Activated CD8-positive, alpha-beta T cell treated with anti-CD3 and anti-CD28 coated beads for 36 hours (primary cell): Measurements from ENCODE around the gene EXOC4. TPM values are rescaled to one million over a fixed set of nuclear protein-coding genes. Genes with fewer than 3 reads are reported as not detected.

Experiments
- ATAC-seq: fragments of 200-7000 bp; cut with Tn5 transposase; one replicate; pipeline ENCODE4 v1.10.0; 2021; ENCODE audit warnings: mild to moderate bottlenecking, moderate library complexity
- CTCF ChIA-PET: fragments of 350-600 bp; sonication (Branson Sonifier 250); formaldehyde crosslinking; loops from one replicate; lab custom pipeline; 2021; ENCODE audit warnings: antibody characterized with exemption; lab: Charles Lee
- POLR2A ChIA-PET: fragments of 350-600 bp; sonication (Branson Sonifier 250); formaldehyde crosslinking; loops from one replicate; lab custom pipeline; 2021; ENCODE audit warnings: antibody characterized with exemption; lab: Charles Lee
- DNase-seq: peaks from one replicate; pipeline ENCODE4 v3.0.0-alpha.2; 2020
- H3K27ac Mint-ChIP-seq: one replicate; pipeline ENCODE4 v1.8.0; 2021; ENCODE audit warnings: mild to moderate bottlenecking, mixed read lengths
- H3K27me3 Mint-ChIP-seq: one replicate; pipeline ENCODE4 v1.8.0; 2021; ENCODE audit warnings: mixed read lengths
- H3K36me3 Mint-ChIP-seq: one replicate; pipeline ENCODE4 v1.8.0; 2021; ENCODE audit warnings: low read depth, mixed read lengths
- H3K4me1 Mint-ChIP-seq: one replicate; pipeline ENCODE4 v1.8.0; 2021; ENCODE audit warnings: low read depth, mixed read lengths
- H3K4me3 Mint-ChIP-seq: one replicate; pipeline ENCODE4 v1.8.0; 2021; ENCODE audit warnings: mild to moderate bottlenecking, moderate library complexity, mixed read lengths
- H3K9me3 Mint-ChIP-seq: one replicate; pipeline ENCODE4 v1.8.0; 2021; ENCODE audit warnings: mixed read lengths
- CTCF ChIP-seq: fragments of 200-600 bp; IDR thresholded peaks from one replicate; pipeline ENCODE4 v1.8.0; 2022; ENCODE audit warnings: antibody characterized with exemption, mild to moderate bottlenecking
- intact Hi-C: fragments of 100-400 bp; cut with micrococcal nuclease; formaldehyde crosslinking; loops from one replicate; pipeline ENCODE4 v1.10.0; 2022
- total RNA-seq, 2 experiments: library from RNA; stranded (reverse); gene quantifications; one replicate each; pipeline ENCODE4 v1.2.3, GENCODE V29; 2021

EXOC4 gene
- total RNA-seq, 2 experiments from 2014 or later, result 54.1 to 61.7 TPM

DNA sequence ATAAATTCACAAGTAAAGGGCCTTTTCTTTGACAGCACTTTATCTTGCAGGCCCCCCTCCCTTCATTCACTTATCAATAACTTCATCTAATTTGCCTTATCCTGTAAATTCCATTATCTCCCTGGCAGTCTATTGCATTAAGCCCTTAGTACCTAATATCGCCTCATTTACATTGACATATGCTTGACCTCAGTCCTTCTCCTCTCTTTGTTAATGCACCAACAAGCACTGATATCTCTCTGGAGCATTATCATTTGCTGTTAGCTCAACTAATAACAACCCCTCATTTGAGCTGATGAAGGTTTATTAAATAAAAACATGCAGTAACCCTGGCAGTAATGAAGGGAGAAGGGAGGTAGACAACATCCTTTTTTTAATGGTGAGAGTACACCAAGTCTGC is 46.8 kb downstream of the EXOC4 start:
- H3K9me3 Mint-ChIP-seq, result no peaks in the 10 kb centered on the region
- no peak for TF ChIP-seq CTCF
- ChIA-PET CTCF (no interaction called here), POLR2A (no interaction called here)
- peaks cover 2% of the 10 kb centered on the region for H3K36me3 Mint-ChIP-seq
- intact Hi-C loops, result no loop called here
- H3K4me3 Mint-ChIP-seq, result no peak overlapping the region
- DNase-seq (no peak), ATAC-seq (no peak)
- no peak overlapping the region for H3K27ac Mint-ChIP-seq
- no peaks in the 10 kb centered on the region for H3K27me3 Mint-ChIP-seq
- H3K4me1 Mint-ChIP-seq, result no peaks in the 10 kb centered on the region

- H3K4me1 Mint-ChIP-seq, result no peaks in the 10 kb centered on the region
- CTCF ChIA-PET, result no interaction called here
- no peaks in the 10 kb centered on the region for H3K27me3 Mint-ChIP-seq
- intact Hi-C loops, result no loop called here
- POLR2A ChIA-PET, result no interaction called here
- ATAC-seq (no peak), DNase-seq (no peak)
- no peak overlapping the region for H3K27ac Mint-ChIP-seq
- H3K4me3 Mint-ChIP-seq, result no peak overlapping the region
- H3K9me3 Mint-ChIP-seq, result no peaks in the 10 kb centered on the region
- TF ChIP-seq CTCF, result no peak
- peaks cover 3% of the 10 kb centered on the region for H3K36me3 Mint-ChIP-seq
These were observed 47.2 kb downstream of the EXOC4 start for GRCh38 chr7:133300088-133300487.

DNA sequence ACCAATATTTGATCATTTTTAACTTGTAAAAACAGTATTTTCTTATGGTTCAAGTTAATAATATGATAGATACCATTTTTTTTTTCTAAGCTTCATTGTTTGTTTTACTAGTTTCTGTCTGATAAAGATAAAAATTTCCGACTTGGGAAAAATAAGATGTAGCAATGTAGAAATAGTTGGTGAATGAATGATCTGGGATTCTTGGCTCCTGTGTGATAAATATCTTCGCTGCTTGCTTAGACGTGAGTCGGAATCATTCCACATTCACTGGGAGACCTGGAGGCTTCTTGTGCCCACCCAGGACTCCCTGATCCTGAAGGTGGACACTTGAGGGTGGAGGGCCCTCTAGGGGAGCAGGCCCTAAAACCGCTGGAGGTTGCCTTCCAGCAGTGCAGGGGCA is 47.9 kb downstream of the EXOC4 start:
- ATAC-seq (no peak), DNase-seq (no peak)
- H3K36me3 Mint-ChIP-seq, result peaks cover 5% of the 10 kb centered on the region
- ChIA-PET CTCF (interaction anchor here (0.6 kb wide), 1 partner anchor 355 kb away, joined by 3 read pairs; no protein-coding TSS in a partner anchor), POLR2A (no interaction called here)
- H3K27ac Mint-ChIP-seq, result no peak overlapping the region
- no peaks in the 10 kb centered on the region for H3K27me3 Mint-ChIP-seq
- no peak for TF ChIP-seq CTCF
- intact Hi-C loops, result no loop called here
- H3K4me3 Mint-ChIP-seq, result no peak overlapping the region
- no peaks in the 10 kb centered on the region for H3K4me1 Mint-ChIP-seq
- no peaks in the 10 kb centered on the region for H3K9me3 Mint-ChIP-seq

- Mint-ChIP-seq H3K27ac (no peak overlapping the region), H3K4me3 (no peak overlapping the region), H3K4me1 (no peaks in the 10 kb centered on the region), H3K27me3 (no peaks in the 10 kb centered on the region), H3K9me3 (no peaks in the 10 kb centered on the region), H3K36me3 (peaks cover 11% of the 10 kb centered on the region)
- CTCF ChIA-PET, result interaction anchor here (0.6 kb wide), 1 partner anchor 354 kb away, joined by 3 read pairs; no protein-coding TSS in a partner anchor
- POLR2A ChIA-PET, result interaction anchor here (0.6 kb wide), 1 partner anchor 47 kb away, joined by 3 read pairs; no protein-coding TSS in a partner anchor
- DNase-seq, result no peak
- no peak for ATAC-seq
- no peak for TF ChIP-seq CTCF
- intact Hi-C loops, result no loop called here
These were observed 48.6 kb downstream of the EXOC4 start for GRCh38 chr7:133301444-133301843.

GRCh38 chr7:133303372-133303771 is 50.5 kb downstream of the EXOC4 start:
- H3K36me3 Mint-ChIP-seq, result peaks cover 29% of the 10 kb centered on the region

More at GRCh38 chr7:133303372-133303771, 50.5 kb downstream of the EXOC4 start:
- no peak for TF ChIP-seq CTCF
- no peak overlapping the region for H3K4me3 Mint-ChIP-seq
- H3K27me3 Mint-ChIP-seq, result no peaks in the 10 kb centered on the region
- H3K4me1 Mint-ChIP-seq, result no peaks in the 10 kb centered on the region
- no peak for DNase-seq
- ChIA-PET CTCF (no interaction called here), POLR2A (no interaction called here)
- no peak for ATAC-seq
- intact Hi-C loops, result no loop called here
- no peak overlapping the region for H3K27ac Mint-ChIP-seq
- no peaks in the 10 kb centered on the region for H3K9me3 Mint-ChIP-seq
